Hepatocyte (in vitro differentiated cells): Measurements from ENCODE around the gene RAB11FIP3.

Experiments
- EZH2phosphoT487 ChIP-seq: fragments of 200-600 bp; sonication (generic); IDR thresholded peaks from one replicate; pipeline ENCODE4 v1.6.1; 2018; ENCODE audit warnings: antibody characterized with exemption, mild to moderate bottlenecking, low read depth, moderate library complexity; ENCODE audit not compliant: unreplicated experiment, severe bottlenecking
- TF ChIP-seq, protein P1 (sequence below): fragments of 200-600 bp; sonication (generic); IDR thresholded peaks from 2 replicates; pipeline ENCODE4 v1.5.1; 2016; ENCODE audit warnings: antibody characterized with exemption, mild to moderate bottlenecking; ENCODE audit not compliant: poor library complexity

DNA sequence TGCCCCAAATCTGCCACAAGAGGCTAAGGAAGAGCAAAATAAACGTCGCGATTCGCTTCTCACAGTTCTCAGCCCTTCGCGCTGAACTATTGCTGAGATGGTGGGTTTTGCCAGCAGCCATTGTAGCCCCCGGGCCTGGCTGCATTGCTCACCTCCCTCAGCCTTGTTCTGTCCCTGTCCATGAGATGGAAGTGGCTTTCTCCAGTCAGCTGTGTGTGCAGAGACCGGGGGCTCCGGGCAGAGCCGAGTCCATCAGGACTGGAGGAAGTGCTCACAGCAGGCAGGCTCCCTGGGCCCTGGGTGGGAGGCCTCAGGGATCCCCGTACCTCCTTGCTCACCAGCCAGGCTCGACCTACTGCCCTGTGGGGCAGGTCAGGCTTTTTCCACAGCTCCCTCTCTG, 74.5 kb downstream of the RAB11FIP3 start:
- TF ChIP-seq, protein P1, sequence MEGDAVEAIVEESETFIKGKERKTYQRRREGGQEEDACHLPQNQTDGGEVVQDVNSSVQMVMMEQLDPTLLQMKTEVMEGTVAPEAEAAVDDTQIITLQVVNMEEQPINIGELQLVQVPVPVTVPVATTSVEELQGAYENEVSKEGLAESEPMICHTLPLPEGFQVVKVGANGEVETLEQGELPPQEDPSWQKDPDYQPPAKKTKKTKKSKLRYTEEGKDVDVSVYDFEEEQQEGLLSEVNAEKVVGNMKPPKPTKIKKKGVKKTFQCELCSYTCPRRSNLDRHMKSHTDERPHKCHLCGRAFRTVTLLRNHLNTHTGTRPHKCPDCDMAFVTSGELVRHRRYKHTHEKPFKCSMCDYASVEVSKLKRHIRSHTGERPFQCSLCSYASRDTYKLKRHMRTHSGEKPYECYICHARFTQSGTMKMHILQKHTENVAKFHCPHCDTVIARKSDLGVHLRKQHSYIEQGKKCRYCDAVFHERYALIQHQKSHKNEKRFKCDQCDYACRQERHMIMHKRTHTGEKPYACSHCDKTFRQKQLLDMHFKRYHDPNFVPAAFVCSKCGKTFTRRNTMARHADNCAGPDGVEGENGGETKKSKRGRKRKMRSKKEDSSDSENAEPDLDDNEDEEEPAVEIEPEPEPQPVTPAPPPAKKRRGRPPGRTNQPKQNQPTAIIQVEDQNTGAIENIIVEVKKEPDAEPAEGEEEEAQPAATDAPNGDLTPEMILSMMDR, result no peak
- TF ChIP-seq EZH2phosphoT487, result no peak
